ENCODE results near the gene PARM1. TPM values are rescaled to one million over a fixed set of nuclear protein-coding genes. Genes with fewer than 3 reads are reported as not detected.

The PARM1 gene
- total RNA-seq, 1 donor: 1.0 TPM

- Histone ChIP-seq H3K4me1 (ENCODE audit: insufficient read depth, low read length) (no peaks in the 10 kb centered on the region), H3K9me3 (ENCODE audit: low read depth, low read length) (no peaks in the 10 kb centered on the region), H3K27me3 (ENCODE audit: insufficient read depth, low read length) (no peaks in the 10 kb centered on the region), H3K4me3 (ENCODE audit: low read length) (no peak overlapping the region)
Observed at GRCh38 chr4:75099321-75099720, 166.4 kb downstream of the PARM1 start.

Other genes starting within 250 kb of the PARM1 start
- 0.10 TPM for gene BTC, start 138.6 kb upstream of the PARM1 start, total RNA-seq